ENCODE measurements around the gene ARHGAP15.

Gene ARHGAP15

DNA sequence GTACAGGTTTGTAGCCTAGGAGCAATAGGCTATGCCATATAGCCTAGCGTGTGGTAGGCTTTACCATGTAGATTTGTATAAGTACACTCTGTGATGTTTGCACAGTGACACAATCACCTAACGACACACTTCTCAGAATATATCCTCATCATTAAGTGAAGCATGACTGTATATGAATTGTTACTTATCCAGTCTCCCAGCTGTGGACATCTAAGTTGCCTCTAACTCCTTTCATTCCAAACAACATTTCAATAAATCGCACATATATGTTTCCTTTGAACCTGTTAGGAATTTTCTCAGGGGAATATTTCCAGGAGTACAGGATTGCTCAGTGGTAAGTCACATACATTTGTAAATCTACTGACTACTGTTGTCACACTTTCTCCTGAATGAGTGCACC is 90.0 kb downstream of the ARHGAP15 start:
- H3K9me2 ChIP-seq (replicated peaks; ENCODE audit: control insufficient read depth, low read length), result no peaks in the 10 kb centered on the region
- H3K36me3 ChIP-seq (ENCODE audit: control insufficient read depth, low read length), result no peaks in the 10 kb centered on the region
- no peaks in the 10 kb centered on the region for H3K4me1 ChIP-seq (ENCODE audit: control insufficient read depth, low read length)
- no peaks in the 10 kb centered on the region for H3K27me3 ChIP-seq (ENCODE audit: control insufficient read depth, low read length)
- no peak overlapping the region for H3K4me2 ChIP-seq (ENCODE audit: low read length)
- no peaks in the 10 kb centered on the region for H4K20me1 ChIP-seq (ENCODE audit: control insufficient read depth, insufficient read depth, low read depth, low read length)
- H3F3A ChIP-seq (ENCODE audit: control insufficient read depth, insufficient read depth), result no peaks in the 10 kb centered on the region
- no peak for TF ChIP-seq EZH2phosphoT487 (IDR thresholded peaks at IDR 0.05; ENCODE audit: borderline replicate concordance, low read length)
- TF ChIP-seq CTCF (IDR thresholded peaks at IDR 0.05; ENCODE audit: low read depth, low read length, poor library complexity, severe bottlenecking), result no peak
- no peak overlapping the region for H3K4me3 ChIP-seq (ENCODE audit: low read length)
- H3K27ac ChIP-seq (ENCODE audit: low read depth, low read length), result no peak overlapping the region
- H3K9me3 ChIP-seq (ENCODE audit: control insufficient read depth, insufficient read depth, low read length), result no peaks in the 10 kb centered on the region
- no peaks in the 10 kb centered on the region for H3K79me2 ChIP-seq (ENCODE audit: control insufficient read depth, low read length)

DNA sequence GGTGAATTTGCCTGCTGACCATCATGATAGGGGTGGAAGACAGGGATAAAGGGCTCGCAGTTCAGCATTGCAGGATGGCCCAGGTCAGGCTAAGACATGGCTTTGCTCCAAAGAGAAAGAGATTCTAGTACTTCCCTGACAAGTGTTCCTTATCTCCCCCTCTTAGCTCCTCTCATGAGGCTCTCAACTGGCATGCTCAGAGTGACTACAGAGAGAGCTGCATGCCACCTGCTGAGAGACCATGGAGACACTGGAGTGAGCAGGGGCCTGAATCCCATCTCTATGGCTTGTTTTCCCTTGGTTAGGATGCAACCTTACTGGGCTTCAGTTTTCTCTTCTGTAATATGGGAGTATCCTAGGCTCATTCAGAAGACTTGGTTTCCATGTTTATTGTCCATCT is 94.3 kb downstream of the ARHGAP15 start:
- no peaks in the 10 kb centered on the region for H3K9me3 ChIP-seq (ENCODE audit: control insufficient read depth, insufficient read depth, low read length)
- peaks cover 2% of the 10 kb centered on the region; the same call in 1 of the 2 replicates for H3K36me3 ChIP-seq (ENCODE audit: control insufficient read depth, low read length)
- no peak overlapping the region for H3K27ac ChIP-seq (ENCODE audit: low read depth, low read length)
- no peaks in the 10 kb centered on the region for H4K20me1 ChIP-seq (ENCODE audit: control insufficient read depth, insufficient read depth, low read depth, low read length)
- no peaks in the 10 kb centered on the region for H3K9me2 ChIP-seq (replicated peaks; ENCODE audit: control insufficient read depth, low read length)
- no peak overlapping the region for H3K4me2 ChIP-seq (ENCODE audit: low read length)
- no peaks in the 10 kb centered on the region for H3K27me3 ChIP-seq (ENCODE audit: control insufficient read depth, low read length)
- H3K4me3 ChIP-seq (ENCODE audit: low read length), result no peak overlapping the region
- H3K79me2 ChIP-seq (ENCODE audit: control insufficient read depth, low read length), result no peaks in the 10 kb centered on the region
- TF ChIP-seq EZH2phosphoT487 (IDR thresholded peaks at IDR 0.05; ENCODE audit: borderline replicate concordance, low read length) (no peak), CTCF (IDR thresholded peaks at IDR 0.05; ENCODE audit: low read depth, low read length, poor library complexity, severe bottlenecking) (no peak)
- H3F3A ChIP-seq (ENCODE audit: control insufficient read depth, insufficient read depth), result no peaks in the 10 kb centered on the region
- no peaks in the 10 kb centered on the region for H3K4me1 ChIP-seq (ENCODE audit: control insufficient read depth, low read length)

DNA sequence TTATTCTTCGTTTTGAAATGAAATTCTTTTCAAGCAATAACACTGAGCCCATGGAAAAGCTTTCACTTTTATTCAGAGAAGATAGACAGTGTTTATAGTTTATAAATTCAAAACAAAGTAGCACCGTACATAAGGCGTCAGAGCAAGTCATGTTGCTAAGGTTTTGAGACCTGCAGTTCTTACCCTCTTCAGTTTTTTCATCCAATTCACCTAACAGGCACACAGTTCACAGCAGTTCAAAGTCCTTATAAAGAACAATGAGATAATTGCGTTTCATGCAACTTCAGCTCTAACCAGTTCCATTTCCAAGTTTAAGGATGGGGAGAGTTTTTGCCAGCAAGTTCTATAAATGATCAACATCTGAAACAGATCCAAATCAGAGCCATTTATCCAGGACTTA is 96.7 kb downstream of the ARHGAP15 start:
- Histone ChIP-seq H3K27ac (ENCODE audit: low read depth, low read length) (no peak overlapping the region), H3K4me3 (ENCODE audit: low read length) (no peak overlapping the region), H3K9me2 (replicated peaks; ENCODE audit: control insufficient read depth, low read length) (no peaks in the 10 kb centered on the region), H3K4me2 (ENCODE audit: low read length) (no peak overlapping the region), H3K36me3 (ENCODE audit: control insufficient read depth, low read length) (peaks cover 9% of the 10 kb centered on the region; the same call in 1 of the 2 replicates), H4K20me1 (ENCODE audit: control insufficient read depth, insufficient read depth, low read depth, low read length) (no peaks in the 10 kb centered on the region), H3K79me2 (ENCODE audit: control insufficient read depth, low read length) (no peaks in the 10 kb centered on the region), H3K9me3 (ENCODE audit: control insufficient read depth, insufficient read depth, low read length) (no peaks in the 10 kb centered on the region), H3K4me1 (ENCODE audit: control insufficient read depth, low read length) (no peaks in the 10 kb centered on the region), H3F3A (ENCODE audit: control insufficient read depth, insufficient read depth) (no peaks in the 10 kb centered on the region), H3K27me3 (ENCODE audit: control insufficient read depth, low read length) (no peaks in the 10 kb centered on the region)
- no peak for TF ChIP-seq EZH2phosphoT487 (IDR thresholded peaks at IDR 0.05; ENCODE audit: borderline replicate concordance, low read length)
- no peak for TF ChIP-seq CTCF (IDR thresholded peaks at IDR 0.05; ENCODE audit: low read depth, low read length, poor library complexity, severe bottlenecking)
